Epidermal melanocyte (primary cell): ENCODE measurements around the gene HHAT.

Source experiments
- DNase-seq: peaks from one replicate; pipeline ENCODE4 v3.0.0; 2011; ENCODE audit warnings: low spot score; ENCODE audit not compliant: insufficient read length

HHAT gene

GRCh38 chr1:210540288-210540687 lies 211.6 kb downstream of the HHAT start:
- no peak for DNase-seq

GRCh38 chr1:210541680-210542358 lies 213.1 kb downstream of the HHAT start:
- no peak for DNase-seq

- DNase-seq: no peak
Observed at GRCh38 chr1:210551899-210552298, 223.2 kb downstream of the HHAT start.

GRCh38 chr1:210553711-210554110 lies 225.0 kb downstream of the HHAT start:
- DNase-seq: no peak

- no peak for DNase-seq
Observed at GRCh38 chr1:210554382-210554781, 225.7 kb downstream of the HHAT start.

- DNase-seq: no peak
Observed at GRCh38 chr1:210556475-210556874, 227.8 kb downstream of the HHAT start.

GRCh38 chr1:210557426-210558077 lies 228.8 kb downstream of the HHAT start:
- DNase-seq: no peak

GRCh38 chr1:210558302-210558701 lies 229.6 kb downstream of the HHAT start:
- DNase-seq: no peak

GRCh38 chr1:210565306-210565705 lies 236.6 kb downstream of the HHAT start:
- no peak for DNase-seq

- DNase-seq: no peak
Observed at GRCh38 chr1:210568631-210569030, 239.9 kb downstream of the HHAT start.

- no peak for DNase-seq
Observed at GRCh38 chr1:210570116-210570515, 241.4 kb downstream of the HHAT start.

- no peak for DNase-seq
Observed at GRCh38 chr1:210571356-210572284, 242.9 kb downstream of the HHAT start.

- no peak for DNase-seq
Observed at GRCh38 chr1:210573141-210573540, 244.4 kb downstream of the HHAT start.

- no peak for DNase-seq
Observed at GRCh38 chr1:210582205-210582970, 253.7 kb downstream of the HHAT start.

- peak; percentile 48 for DNase-seq
Observed at GRCh38 chr1:210584439-210585113, 255.9 kb downstream of the HHAT start.

- no peak for DNase-seq
Observed at GRCh38 chr1:210586771-210587170, 258.1 kb downstream of the HHAT start.

GRCh38 chr1:210587566-210587965 lies 258.9 kb downstream of the HHAT start:
- no peak for DNase-seq

- no peak for DNase-seq
Observed at GRCh38 chr1:210588357-210588756, 259.7 kb downstream of the HHAT start.

- no peak for DNase-seq
Observed at GRCh38 chr1:210588946-210589345, 260.2 kb downstream of the HHAT start.

- DNase-seq: no peak
Observed at GRCh38 chr1:210591214-210591613, 262.5 kb downstream of the HHAT start.

GRCh38 chr1:210594605-210595004 lies 265.9 kb downstream of the HHAT start:
- no peak for DNase-seq
